A549 (cell line): Measurements from ENCODE around the gene RGS1. TPM values are rescaled to one million over a fixed set of nuclear protein-coding genes. Genes with fewer than 3 reads are reported as not detected.
"Not testable (repeated sequence)": the region's sequence is repeated elsewhere in the genome, so short reads cannot be mapped to it uniquely, and the experiment has no call there.

Source experiments
- ATAC-seq, 2 experiments: fragments of 200-7000 bp in 1 of 2; fragments of >200 bp in 1 of 2; cut with Nextera tagmentation in 1 of 2; cut with Tn5 transposase in 1 of 2; 3 replicates each; pipeline versions ENCODE4 v1.8.0 to v1.9.1; 2018 to 2020; ENCODE audit warnings: mild to moderate bottlenecking in 1 of 2, moderate library complexity in 1 of 2
- CTCF ChIA-PET: fragments of 300-600 bp; sonication (Branson Sonifier 250); formaldehyde crosslinking; extraction: SDS; loops from one replicate; lab custom pipeline; 2021; ENCODE audit warnings: antibody characterized with exemption, inconsistent platforms; lab: Yijun Ruan, JAX
- POLR2A ChIA-PET: fragments of 350-600 bp; formaldehyde crosslinking; extraction: SDS; loops from one replicate; lab custom pipeline; 2021; ENCODE audit warnings: antibody characterized with exemption, inconsistent platforms; lab: Yijun Ruan, JAX
- DNase-seq, 2 experiments: peaks; one replicate each; pipeline versions ENCODE4 v3.0.0 to v3.0.0-alpha.2; 2011 to 2016; ENCODE audit warnings: low read depth in 1 of 2, low spot score in 1 of 2
- FAIRE-seq: peaks from 2 replicates; lab custom pipeline; 2011; peaks lifted over from hg19 to GRCh38; lab: Jason Lieb, UNC
- H3K27ac ChIP-seq, 2 experiments: fragments of >200 bp; sonication (Bioruptor Twin); formaldehyde crosslinking; 3 replicates each; pipeline ENCODE4 v1.5.1; 2016 to 2017
- H3K4me1 ChIP-seq: fragments of >200 bp; sonication (Bioruptor Twin); formaldehyde crosslinking; 3 replicates; pipeline ENCODE4 v1.6.1; 2016
- H3K4me2 ChIP-seq: fragments of >200 bp; sonication (Bioruptor Twin); formaldehyde crosslinking; 3 replicates; pipeline ENCODE4 v1.6.1; 2016
- H3K4me3 ChIP-seq: fragments of >200 bp; sonication (Bioruptor Twin); formaldehyde crosslinking; 3 replicates; pipeline ENCODE4 v1.5.1; 2016
- H3K9me3 ChIP-seq: fragments of >200 bp; sonication (Bioruptor Twin); formaldehyde crosslinking; 3 replicates; pipeline ENCODE4 v1.6.1; 2016
- ATOH8 ChIP-seq: fragments of 250-450 bp; sonication (Bioruptor Pico); IDR thresholded peaks from 2 replicates; pipeline ENCODE4 v1.5.0; 2020; ENCODE audit warnings: low read depth, mild to moderate bottlenecking, moderate library complexity
- CBX8 ChIP-seq: fragments of 200-600 bp; sonication (generic); IDR thresholded peaks from 2 replicates; pipeline ENCODE4 v1.6.1; 2016
- CEBPB ChIP-seq, 2 experiments: fragments of >200 bp in 1 of 2; sonication (Bioruptor Twin) in 1 of 2; formaldehyde crosslinking in 1 of 2; IDR thresholded peaks; 2 replicates each; pipeline ENCODE4 v1.6.1; 2012 to 2016
- CHD4 ChIP-seq: fragments of 200-600 bp; sonication (generic); IDR thresholded peaks from 2 replicates; pipeline ENCODE4 v1.6.1; 2016; ENCODE audit warnings: antibody characterized with exemption, mild to moderate bottlenecking, borderline replicate concordance
- EHF ChIP-seq: fragments of 250-450 bp; sonication (Bioruptor Pico); IDR thresholded peaks from 2 replicates; pipeline ENCODE4 v1.5.0; 2020; ENCODE audit warnings: mild to moderate bottlenecking
- EP300 ChIP-seq, 2 experiments: fragments of >200 bp; sonication (Bioruptor Twin); formaldehyde crosslinking; IDR thresholded peaks; 2 replicates in 1 of 2; 3 replicates in 1 of 2; pipeline ENCODE4 v1.6.1; 2016 to 2017
- FOSL2 ChIP-seq, 2 experiments: fragments of 450-650 bp in 1 of 2; fragments of >200 bp in 1 of 2; sonication (Bioruptor Twin) in 1 of 2; formaldehyde crosslinking; IDR thresholded peaks; 2 replicates each; pipeline versions ENCODE4 v1.5.0 to v1.6.1; 2016 to 2020; ENCODE audit warnings: mild to moderate bottlenecking in 1 of 2, moderate library complexity in 1 of 2
- GATA3 ChIP-seq: IDR thresholded peaks from 2 replicates; pipeline ENCODE4 v1.6.1; 2012; ENCODE audit warnings: borderline replicate concordance
- HDAC2 ChIP-seq: fragments of 200-600 bp; sonication (generic); IDR thresholded peaks from 2 replicates; pipeline ENCODE4 v1.6.1; 2016
- HMGXB4 ChIP-seq: fragments of 250-450 bp; sonication (Bioruptor Pico); IDR thresholded peaks from 2 replicates; pipeline ENCODE4 v1.5.0; 2021; ENCODE audit warnings: mild to moderate bottlenecking, moderate library complexity, borderline replicate concordance
- HOXB13 ChIP-seq: fragments of 250-450 bp; sonication (Bioruptor Pico); IDR thresholded peaks from 2 replicates; pipeline ENCODE4 v1.5.0; 2020; ENCODE audit warnings: low read depth, mild to moderate bottlenecking, moderate library complexity
- HOXB5 ChIP-seq: fragments of 250-450 bp; sonication (Bioruptor Pico); IDR thresholded peaks from 2 replicates; pipeline ENCODE4 v1.5.0; 2020; ENCODE audit warnings: mild to moderate bottlenecking, moderate library complexity
- JUN ChIP-seq, 2 experiments: fragments of >200 bp; sonication (Bioruptor Twin); formaldehyde crosslinking; IDR thresholded peaks; 2 replicates in 1 of 2; 3 replicates in 1 of 2; pipeline ENCODE4 v1.6.1; 2016 to 2017
- JUNB ChIP-seq: fragments of >200 bp; sonication (Bioruptor Twin); formaldehyde crosslinking; IDR thresholded peaks from 2 replicates; pipeline ENCODE4 v1.6.1; 2016
- KDM1A ChIP-seq: fragments of 200-600 bp; sonication (generic); IDR thresholded peaks from 2 replicates; pipeline ENCODE4 v1.6.1; 2016; ENCODE audit warnings: low read depth, mild to moderate bottlenecking
- MAFK ChIP-seq: fragments of 450-650 bp; IDR thresholded peaks from 2 replicates; pipeline ENCODE4 v1.6.1; 2014; ENCODE audit not compliant: partially characterized antibody
- ZSCAN20 ChIP-seq: fragments of 250-450 bp; sonication (Bioruptor Pico); IDR thresholded peaks from 2 replicates; pipeline ENCODE4 v1.8.0; 2022; ENCODE audit warnings: mild to moderate bottlenecking, moderate library complexity
- WGBS: methylation state at CpG from one replicate; pipeline ENCODE4 v1.1.6; 2017; ENCODE audit errors: missing lambda C conversion rate; 5-methylcytosine and 5-hydroxymethylcytosine counted together
- polyA plus RNA-seq, 4 experiments: library from polyadenylated mRNA; depleted of rRNA in 3 of 4; stranded (reverse); fragments of >200 nt; fragmentation: RNase III in 1 of 4; extraction: RNeasy Plus Mini Kit Qiagen cat#74134 plus additional on column Dnase treatment in 1 of 4; gene quantifications; 2 replicates in 3 of 4; 3 replicates in 1 of 4; pipeline ENCODE4 v1.2.3, GENCODE V29; 2011 to 2017
- TF ChIP-seq, protein P1 (sequence below): fragments of 200-600 bp; sonication (generic); IDR thresholded peaks from 2 replicates; pipeline ENCODE4 v1.6.1; 2016; ENCODE audit warnings: antibody characterized with exemption, mild to moderate bottlenecking, moderate library complexity
- TF ChIP-seq, protein P2 (sequence below): fragments of 450-650 bp; IDR thresholded peaks from 2 replicates; pipeline ENCODE4 v1.6.1; 2014; ENCODE audit warnings: antibody characterized with exemption

RGS1 gene
- polyA plus RNA-seq, 2 of the 4 experiments (the other 2 are of a cell fraction): not detected

DNA sequence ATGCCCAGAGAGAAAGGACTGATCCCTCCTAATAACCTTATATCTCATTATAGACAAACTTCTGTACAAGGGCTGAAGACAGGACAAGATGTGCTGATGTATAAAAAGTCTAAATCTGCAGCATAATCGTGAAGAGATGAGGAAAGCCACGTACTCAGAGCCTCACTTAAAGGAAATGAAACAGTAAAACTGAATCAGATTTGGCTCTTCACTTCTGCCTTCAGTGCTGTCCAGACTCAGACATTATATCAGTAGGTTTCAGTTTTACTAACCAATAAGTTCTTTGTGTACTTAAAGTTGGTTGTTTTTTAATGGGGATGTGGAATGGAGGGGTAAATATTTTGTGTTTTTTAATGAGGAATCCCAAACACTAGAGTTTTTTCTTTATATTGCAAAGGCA, 45.3 kb upstream of the RGS1 start:
- DNase-seq: no peak
- peaks cover 35% of the 10 kb centered on the region for H3K4me1 ChIP-seq
- no peak for ATAC-seq
- TF ChIP-seq HMGXB4 (no peak), CHD4 (no peak), HOXB13 (no peak), HDAC2 (no peak), HOXB5 (CRISPR knock-in tag) (no peak), EHF (no peak), ZSCAN20 (no peak), MAFK (no peak), CBX8 (no peak), KDM1A (no peak), ATOH8 (CRISPR knock-in tag) (no peak)
- TF ChIP-seq, protein P1, sequence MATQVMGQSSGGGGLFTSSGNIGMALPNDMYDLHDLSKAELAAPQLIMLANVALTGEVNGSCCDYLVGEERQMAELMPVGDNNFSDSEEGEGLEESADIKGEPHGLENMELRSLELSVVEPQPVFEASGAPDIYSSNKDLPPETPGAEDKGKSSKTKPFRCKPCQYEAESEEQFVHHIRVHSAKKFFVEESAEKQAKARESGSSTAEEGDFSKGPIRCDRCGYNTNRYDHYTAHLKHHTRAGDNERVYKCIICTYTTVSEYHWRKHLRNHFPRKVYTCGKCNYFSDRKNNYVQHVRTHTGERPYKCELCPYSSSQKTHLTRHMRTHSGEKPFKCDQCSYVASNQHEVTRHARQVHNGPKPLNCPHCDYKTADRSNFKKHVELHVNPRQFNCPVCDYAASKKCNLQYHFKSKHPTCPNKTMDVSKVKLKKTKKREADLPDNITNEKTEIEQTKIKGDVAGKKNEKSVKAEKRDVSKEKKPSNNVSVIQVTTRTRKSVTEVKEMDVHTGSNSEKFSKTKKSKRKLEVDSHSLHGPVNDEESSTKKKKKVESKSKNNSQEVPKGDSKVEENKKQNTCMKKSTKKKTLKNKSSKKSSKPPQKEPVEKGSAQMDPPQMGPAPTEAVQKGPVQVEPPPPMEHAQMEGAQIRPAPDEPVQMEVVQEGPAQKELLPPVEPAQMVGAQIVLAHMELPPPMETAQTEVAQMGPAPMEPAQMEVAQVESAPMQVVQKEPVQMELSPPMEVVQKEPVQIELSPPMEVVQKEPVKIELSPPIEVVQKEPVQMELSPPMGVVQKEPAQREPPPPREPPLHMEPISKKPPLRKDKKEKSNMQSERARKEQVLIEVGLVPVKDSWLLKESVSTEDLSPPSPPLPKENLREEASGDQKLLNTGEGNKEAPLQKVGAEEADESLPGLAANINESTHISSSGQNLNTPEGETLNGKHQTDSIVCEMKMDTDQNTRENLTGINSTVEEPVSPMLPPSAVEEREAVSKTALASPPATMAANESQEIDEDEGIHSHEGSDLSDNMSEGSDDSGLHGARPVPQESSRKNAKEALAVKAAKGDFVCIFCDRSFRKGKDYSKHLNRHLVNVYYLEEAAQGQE: no peak
- TF ChIP-seq, protein P2, sequence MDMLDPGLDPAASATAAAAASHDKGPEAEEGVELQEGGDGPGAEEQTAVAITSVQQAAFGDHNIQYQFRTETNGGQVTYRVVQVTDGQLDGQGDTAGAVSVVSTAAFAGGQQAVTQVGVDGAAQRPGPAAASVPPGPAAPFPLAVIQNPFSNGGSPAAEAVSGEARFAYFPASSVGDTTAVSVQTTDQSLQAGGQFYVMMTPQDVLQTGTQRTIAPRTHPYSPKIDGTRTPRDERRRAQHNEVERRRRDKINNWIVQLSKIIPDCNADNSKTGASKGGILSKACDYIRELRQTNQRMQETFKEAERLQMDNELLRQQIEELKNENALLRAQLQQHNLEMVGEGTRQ: no peak
- WGBS: 34% methylated on average over 2 of the region's 2 CpGs
- H3K4me2 ChIP-seq: peak overlapping the region; percentile 44
- peak overlapping the region; percentile 56 to 79 for H3K27ac ChIP-seq
- peaks cover 3% of the 10 kb centered on the region; the same call in 2 of the 3 replicates for H3K9me3 ChIP-seq
- POLR2A ChIA-PET: no interaction called here
- H3K4me3 ChIP-seq: no peak overlapping the region
- FAIRE-seq: peak; percentile 46
- CTCF ChIA-PET: interaction anchor here (0.8 to 1.2 kb wide), 2 partner anchors 50 to 53 kb away, joined by 3 read pairs; no protein-coding TSS in a partner anchor

GRCh38 chr1:192531037-192531703, 44.4 kb upstream of the RGS1 start:
- POLR2A ChIA-PET: not testable (repeated sequence)

More at GRCh38 chr1:192531037-192531703, 44.4 kb upstream of the RGS1 start:
- WGBS: 24% methylated on average over 6 of the region's 6 CpGs
- peak overlapping the region; percentile 63 to 74 for H3K27ac ChIP-seq
- DNase-seq (peak; percentile 71 to 85), FAIRE-seq (peak; percentile 87), ATAC-seq (peak; percentile 100)
- TF ChIP-seq GATA3 (peak; percentile 79), FOSL2 (IDR thresholded peaks at IDR 0.05) (peak; percentile 88), FOSL2 (CRISPR knock-in tag; IDR thresholded peaks at IDR 0.05) (peak; percentile 90), JUNB (peak; percentile 86), CEBPB (IDR thresholded peaks at IDR 0.05) (peak in 1 of 2 experiments; percentile 23; a peak in 1 of 4 replicates), EP300 (IDR thresholded peaks at IDR 0.05) (peak; percentile 25 to 34; a peak in 2 of 5 replicates), JUN (IDR thresholded peaks at IDR 0.05) (peak; percentile 57 to 71; a peak in 4 of 5 replicates)
- H3K4me3 ChIP-seq, H3K9me3 ChIP-seq, CTCF ChIA-PET: not testable (repeated sequence)
- peak overlapping the region; percentile 44 for H3K4me2 ChIP-seq
- H3K4me1 ChIP-seq: peaks cover 35% of the 10 kb centered on the region
